Non-pigmented ciliary epithelial cell (primary cell): Measurements from ENCODE around the gene FBXO21.
"Not testable (repeated sequence)": the region's sequence is repeated elsewhere in the genome, so short reads cannot be mapped to it uniquely, and the experiment has no call there.

Experiments used
- DNase-seq: peaks from one replicate; pipeline ENCODE4 v3.0.0-alpha.2; 2010; ENCODE audit warnings: low read depth

Gene FBXO21

DNA sequence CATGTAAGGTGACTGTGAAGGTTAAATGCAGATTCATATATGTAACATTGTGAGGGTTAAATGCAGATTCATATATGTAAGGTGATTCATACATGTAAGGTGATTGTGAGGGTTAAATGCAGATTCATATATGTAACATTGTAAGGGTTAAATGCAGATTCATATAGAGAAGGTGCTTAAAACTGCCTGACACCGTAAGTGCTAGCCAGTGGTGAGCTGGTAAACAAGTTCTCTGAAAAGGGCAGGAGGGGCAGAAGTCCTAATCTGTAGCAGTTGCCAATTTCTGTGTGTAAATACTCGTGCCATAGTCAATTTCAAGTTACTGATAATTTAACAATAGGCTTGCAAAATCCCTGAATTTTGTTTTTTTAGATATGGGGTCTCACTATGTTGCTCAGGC lies 86.3 kb downstream of the FBXO21 start:
- not testable (repeated sequence) for DNase-seq

DNA sequence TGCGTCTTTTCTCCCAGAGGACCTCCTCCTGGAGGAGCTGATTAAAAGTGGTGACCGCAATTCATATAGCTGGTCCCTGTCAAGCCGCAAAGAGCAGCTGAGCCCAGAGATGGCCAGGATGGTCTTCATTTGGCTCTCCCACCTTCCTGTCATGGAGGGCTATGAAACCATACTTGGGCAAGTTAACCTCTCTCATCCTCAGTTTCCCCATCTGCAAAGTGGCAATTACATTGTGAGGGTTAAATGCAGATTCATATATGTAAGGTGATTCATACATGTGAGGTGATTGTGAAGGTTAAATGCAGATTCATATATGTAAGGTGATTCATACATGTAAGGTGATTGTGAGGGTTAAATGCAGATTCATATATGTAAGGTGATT lies 87.5 kb downstream of the FBXO21 start:
- no peak for DNase-seq

DNA sequence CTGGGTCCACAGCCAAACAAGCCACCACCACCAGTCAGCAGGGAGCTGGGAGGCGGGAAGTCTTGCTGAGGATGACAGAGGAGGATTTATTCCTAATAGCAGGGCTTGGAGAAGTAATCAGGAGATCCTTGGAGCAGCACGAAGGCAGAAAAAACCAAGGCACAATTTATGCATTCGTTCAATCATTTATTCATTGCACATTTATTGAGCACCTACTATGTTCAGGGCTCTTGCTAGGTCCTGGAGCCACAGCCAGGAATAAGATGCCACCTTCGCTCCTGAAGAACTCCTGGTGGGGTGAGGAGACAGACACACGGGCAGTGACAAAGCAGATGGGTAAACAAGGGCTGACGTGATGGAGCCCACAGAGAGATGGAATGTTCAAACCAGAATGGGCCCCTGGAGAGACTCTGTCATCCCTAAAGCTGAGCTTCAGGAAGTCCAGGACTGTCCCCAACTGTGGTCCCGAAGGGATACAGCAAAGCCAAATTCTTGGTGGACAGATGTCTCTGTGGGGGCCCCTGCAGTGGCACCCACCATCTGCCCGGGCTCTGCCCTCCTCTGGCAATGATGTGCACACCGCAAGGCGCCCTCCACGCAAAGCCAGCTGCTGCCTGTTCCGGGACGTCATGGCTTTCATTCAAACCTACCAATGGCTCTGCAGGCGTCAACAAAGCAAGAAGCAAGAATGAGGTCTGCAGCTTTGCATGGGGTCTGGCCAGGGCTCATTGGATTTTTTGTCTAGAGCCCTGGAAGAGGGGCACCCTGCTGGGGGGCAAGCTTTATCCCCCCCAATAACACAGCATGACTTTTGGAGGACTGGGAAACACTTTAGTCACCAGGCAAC lies 88.1 kb downstream of the FBXO21 start:
- DNase-seq = no peak

DNA sequence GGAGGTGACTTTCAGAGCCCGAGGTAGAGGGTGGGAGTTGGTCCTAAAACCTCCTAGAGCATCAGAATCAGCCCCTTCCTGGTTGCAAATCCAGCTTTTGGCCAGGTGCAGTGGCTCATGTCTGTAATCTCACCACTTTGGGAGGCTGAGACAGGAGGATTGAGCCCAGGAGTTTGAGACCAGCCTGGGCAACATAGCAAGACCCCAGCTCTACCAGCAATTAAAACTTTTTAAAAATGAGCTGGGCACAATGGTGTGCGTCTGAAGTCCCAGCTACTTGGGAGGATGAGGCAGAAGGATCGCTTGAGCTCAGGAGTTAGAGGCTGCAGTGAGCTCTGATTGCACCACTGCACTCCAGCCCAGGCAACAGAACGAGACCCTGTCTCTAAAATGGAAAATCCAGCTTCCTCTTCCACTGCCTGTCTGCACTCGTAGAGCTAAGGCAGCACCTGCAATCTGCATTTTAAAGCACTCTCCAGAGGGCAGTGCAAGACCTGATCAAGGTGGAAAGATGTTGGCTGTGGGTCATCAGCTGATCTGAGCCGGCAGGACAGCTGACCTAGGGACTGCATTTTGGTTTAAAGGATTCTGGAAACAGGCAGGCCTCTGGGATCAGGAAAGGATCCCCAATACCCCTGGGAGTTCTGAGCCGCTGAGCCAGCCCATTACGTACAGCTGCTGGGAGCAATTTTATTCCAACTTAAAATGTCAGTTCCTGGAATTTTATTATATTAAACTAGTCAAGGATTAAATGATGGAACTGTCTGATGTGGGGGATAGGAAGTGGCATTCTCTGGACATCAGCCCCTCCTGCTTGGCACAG lies 89.2 kb downstream of the FBXO21 start:
- DNase-seq = no peak

DNA sequence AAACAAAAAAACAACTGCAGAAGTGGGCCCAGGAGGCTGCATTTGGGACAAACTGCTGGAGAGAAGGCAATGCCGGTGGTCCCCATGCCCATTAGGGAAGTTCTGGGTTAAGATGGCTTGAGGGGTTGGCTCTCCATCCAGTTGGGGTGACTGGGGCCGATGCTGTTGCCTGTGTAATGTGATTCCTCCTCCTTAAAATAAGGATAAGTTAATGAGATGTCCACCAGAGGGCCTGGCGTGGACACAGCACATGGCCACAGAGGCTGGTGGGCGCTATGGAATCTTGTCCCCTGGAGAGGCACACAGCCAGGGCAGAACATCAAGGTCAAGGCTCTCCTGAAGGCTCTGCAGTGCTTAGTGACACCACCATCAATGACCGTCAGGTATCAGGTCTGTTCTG lies 90.0 kb downstream of the FBXO21 start:
- no peak for DNase-seq

DNA sequence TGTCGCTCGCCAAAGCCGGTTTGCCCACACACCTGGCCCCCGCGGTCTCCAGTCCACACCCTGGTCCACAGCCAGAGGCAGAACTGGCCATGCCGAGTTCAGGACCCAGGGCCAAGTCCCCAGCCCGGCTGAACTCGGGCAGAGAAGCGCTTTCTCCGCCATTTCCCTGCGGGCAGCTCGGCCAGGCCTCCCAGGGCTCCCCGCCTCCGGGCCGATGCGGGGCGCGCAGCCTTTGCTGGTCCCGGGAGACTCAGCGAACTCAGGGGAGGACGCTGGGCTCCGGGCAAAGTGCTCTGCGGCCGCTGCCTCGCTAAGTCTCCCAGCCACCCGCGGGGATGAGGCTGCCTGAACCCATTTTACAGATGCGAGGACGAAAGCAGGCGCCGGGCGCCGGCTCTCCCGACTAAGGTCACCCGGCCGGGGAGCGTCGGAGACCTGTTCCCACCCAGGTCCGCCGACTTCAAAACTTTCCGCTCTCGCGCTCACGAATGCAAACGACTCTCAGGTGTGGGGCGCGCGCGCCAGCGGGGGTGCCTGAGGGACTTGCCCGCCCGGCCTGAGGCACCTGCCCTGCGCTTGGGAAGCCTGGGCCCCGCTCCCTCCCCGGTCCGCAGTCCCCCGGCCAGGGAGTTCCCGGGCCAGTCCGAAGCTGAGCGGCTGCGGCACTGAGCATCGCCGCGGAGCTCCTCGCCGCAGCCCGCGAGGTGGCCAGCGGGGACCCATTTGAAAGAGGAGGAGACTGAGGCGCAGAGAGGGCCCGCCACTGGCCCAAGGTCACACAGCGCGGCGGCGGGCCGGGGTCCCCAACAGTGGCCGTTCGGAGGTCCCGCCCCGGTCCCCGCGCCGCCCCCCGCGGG lies 91.7 kb downstream of the FBXO21 start:
- DNase-seq = no peak

- no peak for DNase-seq
Measured at GRCh38 chr12:117098024-117098360, 92.3 kb downstream of the FBXO21 start.

DNA sequence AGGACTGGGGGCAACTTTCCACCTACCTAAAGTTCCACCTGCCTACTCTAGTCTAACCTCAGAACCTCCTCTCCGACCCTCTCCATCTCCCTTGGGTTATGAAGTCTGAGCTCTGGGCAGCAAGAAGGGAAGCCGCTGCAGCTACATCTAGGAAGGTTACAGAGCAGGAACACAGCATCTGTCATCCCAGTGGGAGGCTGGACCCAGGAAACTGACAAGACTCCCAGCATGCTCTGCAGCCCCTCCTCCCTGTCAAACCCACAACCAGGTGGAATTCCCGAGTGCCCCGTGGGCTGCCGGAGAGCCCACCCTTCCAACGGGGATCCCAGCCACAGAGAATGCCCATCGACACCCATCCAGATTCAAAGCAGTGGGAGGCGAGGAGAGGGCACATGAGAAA lies 93.1 kb downstream of the FBXO21 start:
- DNase-seq = no peak

GRCh38 chr12:117096501-117097042 lies 93.7 kb downstream of the FBXO21 start:
- no peak for DNase-seq

GRCh38 chr12:117095191-117095590 lies 95.1 kb downstream of the FBXO21 start:
- DNase-seq = not testable (repeated sequence)

GRCh38 chr12:117093918-117094630 lies 96.2 kb downstream of the FBXO21 start:
- DNase-seq = no peak

- DNase-seq = no peak
Measured at GRCh38 chr12:117093431-117093830, 96.8 kb downstream of the FBXO21 start.

DNA sequence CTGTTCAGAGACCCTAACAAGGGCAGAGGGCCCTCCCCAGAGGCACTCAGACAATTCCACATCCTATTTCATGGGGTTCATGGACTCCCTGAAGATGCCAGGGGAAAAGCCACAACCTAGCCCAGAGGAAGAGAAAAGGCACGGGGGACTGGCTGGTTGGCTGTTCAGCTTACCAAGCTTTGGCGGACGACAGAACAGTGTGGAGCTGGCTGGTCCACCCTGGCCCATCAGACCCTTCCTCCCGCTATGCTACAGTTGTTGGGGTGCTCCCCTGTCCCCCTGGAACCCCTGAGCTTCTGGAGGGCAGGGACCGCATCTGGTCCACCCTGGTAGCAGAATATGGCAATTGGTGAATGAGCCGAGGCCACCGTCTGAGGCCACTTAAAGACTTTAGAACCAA lies 97.4 kb downstream of the FBXO21 start:
- no peak for DNase-seq

DNA sequence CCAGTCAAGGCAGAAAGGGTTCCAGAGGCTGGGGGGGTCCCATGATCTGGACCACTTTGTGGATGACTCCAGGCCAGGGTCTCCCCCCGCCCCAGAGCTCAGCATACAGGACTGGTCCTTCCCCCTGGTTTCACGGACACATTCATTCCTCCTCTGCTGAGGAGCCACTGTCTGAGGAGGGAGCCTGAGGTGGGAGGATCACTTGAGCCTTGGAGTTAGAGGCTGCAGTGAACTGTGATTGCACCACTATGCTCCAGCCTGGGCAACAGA lies 97.8 kb downstream of the FBXO21 start:
- no peak for DNase-seq
